T-helper 22 cell (primary cell): ENCODE data around the gene B4GALNT3.
A peak's percentile ranks its signal among the peaks of the same experiment; 100 is the strongest.
"Not testable (repeated sequence)": the region's sequence is repeated elsewhere in the genome, so short reads cannot be mapped to it uniquely, and the experiment has no call there.

Experiments
- DNase-seq: peaks from one replicate; pipeline ENCODE4 v3.0.0-alpha.2; 2020; ENCODE audit warnings: low read depth

Gene B4GALNT3

GRCh38 chr12:459430-460258 is at the start of gene B4GALNT3:
B4GALNT3 (plus strand) TSS chr12:459939; CDS start chr12:460377, 438 bp downstream.
- DNase-seq: peak; percentile 27

- DNase-seq: no peak
Measured at GRCh38 chr12:414859-415258, 44.9 kb upstream of the B4GALNT3 start.

- DNase-seq: no peak
Measured at GRCh38 chr12:418432-418831, 41.3 kb upstream of the B4GALNT3 start.

GRCh38 chr12:422526-422925 is 37.2 kb upstream of the B4GALNT3 start:
- DNase-seq: no peak

- not testable (repeated sequence) for DNase-seq
Measured at GRCh38 chr12:435737-436136, 24.0 kb upstream of the B4GALNT3 start.

GRCh38 chr12:442235-442884 is 17.4 kb upstream of the B4GALNT3 start:
- no peak for DNase-seq

- DNase-seq: no peak
Measured at GRCh38 chr12:447141-447540, 12.6 kb upstream of the B4GALNT3 start.

- no peak for DNase-seq
Measured at GRCh38 chr12:449203-449602, 10.5 kb upstream of the B4GALNT3 start.

- DNase-seq: no peak
Measured at GRCh38 chr12:450438-450837, 9.3 kb upstream of the B4GALNT3 start.

GRCh38 chr12:452667-453210 is 7.0 kb upstream of the B4GALNT3 start:
- peak; percentile 23 for DNase-seq

- DNase-seq: no peak
Measured at GRCh38 chr12:454833-455232, 4.9 kb upstream of the B4GALNT3 start.

- no peak for DNase-seq
Measured at GRCh38 chr12:455821-456220, 3.9 kb upstream of the B4GALNT3 start.

- DNase-seq: no peak
Measured at GRCh38 chr12:457676-458075, 2.1 kb upstream of the B4GALNT3 start.

- no peak for DNase-seq
Measured at GRCh38 chr12:459050-459429, 699 bp upstream of the B4GALNT3 start.

GRCh38 chr12:460261-461230 is 807 bp downstream of the B4GALNT3 start:
- DNase-seq: peak; percentile 18

- DNase-seq: no peak
Measured at GRCh38 chr12:461425-461824, 1.7 kb downstream of the B4GALNT3 start.

- DNase-seq: no peak
Measured at GRCh38 chr12:462936-463705, 3.4 kb downstream of the B4GALNT3 start.

GRCh38 chr12:464484-465267 is 4.9 kb downstream of the B4GALNT3 start:
- DNase-seq: no peak

GRCh38 chr12:466039-466438 is 6.3 kb downstream of the B4GALNT3 start:
- no peak for DNase-seq

- DNase-seq: no peak
Measured at GRCh38 chr12:466762-467161, 7.0 kb downstream of the B4GALNT3 start.
